ENCODE data around the gene CDH13.

Gene CDH13

DNA sequence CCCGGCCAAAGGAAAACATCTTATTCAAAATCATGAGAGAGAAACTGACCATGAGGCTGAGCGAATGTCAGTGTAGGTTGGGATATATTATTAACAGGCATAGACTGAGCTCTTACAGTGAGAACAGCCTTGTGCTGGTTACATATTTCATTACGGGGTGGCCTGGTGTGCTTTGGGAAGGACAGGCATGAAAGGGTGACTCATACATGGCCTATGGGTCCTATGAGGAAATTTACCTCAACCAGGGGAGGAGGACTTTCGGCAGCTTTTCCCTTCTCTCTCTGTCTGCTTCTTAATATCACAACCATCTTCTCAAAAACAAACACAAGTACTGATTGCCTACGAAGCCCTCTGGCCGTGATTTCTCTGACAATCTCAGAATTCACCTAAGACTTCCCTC lies 579.1 kb downstream of the CDH13 start:
- no peak for DNase-seq

DNA sequence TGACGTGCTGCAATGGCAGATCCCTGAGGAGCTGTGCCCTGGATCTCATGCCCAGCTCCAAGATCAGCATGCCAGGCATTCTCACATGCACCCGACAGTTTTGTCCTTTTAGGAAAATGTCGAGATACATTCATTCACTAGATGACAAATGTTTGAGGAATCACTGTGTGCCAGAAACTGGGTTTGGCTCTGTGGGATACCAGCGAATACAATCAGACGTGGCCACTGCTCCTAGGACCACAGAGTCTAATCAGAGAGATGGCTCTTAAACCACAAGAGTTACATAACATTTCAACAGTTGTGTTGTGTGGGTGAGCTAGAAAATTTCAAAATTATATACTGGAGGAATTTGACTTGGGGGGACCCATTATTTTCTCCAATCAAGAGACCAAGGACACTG lies 579.7 kb downstream of the CDH13 start:
- no peak for DNase-seq

DNA sequence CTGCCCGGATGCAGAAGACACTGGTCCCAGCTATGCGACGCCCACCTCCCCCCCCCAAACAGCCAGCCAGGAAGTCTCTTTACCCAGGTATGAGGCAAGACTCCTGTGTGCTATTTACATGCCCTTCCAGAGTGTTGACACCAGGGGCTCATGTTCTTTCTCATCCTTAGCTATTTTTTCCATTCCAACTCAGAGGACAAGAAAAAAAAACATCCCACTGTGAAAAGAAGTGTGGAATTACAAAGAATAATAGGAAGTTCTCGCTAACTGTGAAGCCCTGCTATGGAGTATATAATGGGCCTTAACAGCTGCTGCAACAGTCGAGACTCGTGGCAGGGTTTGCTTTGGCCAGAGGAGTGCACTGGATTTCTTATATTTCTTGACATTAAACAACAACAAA lies 584.9 kb downstream of the CDH13 start:
- DNase-seq: no peak

DNA sequence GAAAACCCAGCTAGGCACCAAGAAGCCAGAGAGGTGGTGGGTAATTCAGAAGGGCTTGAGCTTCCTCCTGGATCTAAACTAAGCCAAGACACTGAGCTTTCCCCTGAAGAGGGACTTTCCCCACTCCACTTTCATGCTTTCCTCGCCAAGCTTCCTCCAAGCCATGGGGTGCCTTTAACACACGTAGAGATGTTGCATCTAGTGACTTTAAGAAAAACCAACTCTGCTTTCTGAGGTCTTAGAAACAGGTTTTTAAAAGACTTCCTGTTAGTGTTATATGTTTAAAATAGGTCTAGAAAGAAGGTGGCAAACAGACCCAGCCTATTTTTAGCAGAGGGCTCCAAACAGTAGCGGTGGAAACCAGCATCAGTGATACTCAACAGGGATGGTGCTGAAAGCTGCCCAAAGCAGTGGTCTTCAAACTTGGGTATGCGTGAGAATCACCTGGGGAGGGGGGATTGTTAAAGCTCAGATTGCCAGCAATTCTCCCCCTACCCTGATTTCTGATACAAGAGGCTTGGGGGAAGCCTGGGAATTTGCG lies 585.6 kb downstream of the CDH13 start:
- no peak for DNase-seq

DNA sequence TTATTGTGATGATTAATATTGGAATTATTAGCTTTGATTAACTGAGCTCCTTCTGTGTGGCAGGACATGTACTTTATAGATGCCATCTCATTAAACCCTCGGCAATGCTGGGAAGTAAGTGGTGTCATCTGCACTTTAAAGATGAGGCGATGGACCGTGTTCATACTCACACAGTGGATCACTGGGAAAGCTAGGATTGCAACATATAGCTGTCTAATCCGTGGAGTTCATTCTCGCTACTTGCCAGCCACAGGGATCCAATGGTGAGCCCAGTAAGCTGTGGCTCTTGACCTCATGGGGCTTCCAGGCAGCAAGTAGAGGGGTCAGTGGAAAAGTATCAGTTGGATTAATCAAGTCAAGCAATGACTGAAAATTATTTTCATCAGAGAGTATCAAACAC lies 587.9 kb downstream of the CDH13 start:
- no peak for DNase-seq

DNA sequence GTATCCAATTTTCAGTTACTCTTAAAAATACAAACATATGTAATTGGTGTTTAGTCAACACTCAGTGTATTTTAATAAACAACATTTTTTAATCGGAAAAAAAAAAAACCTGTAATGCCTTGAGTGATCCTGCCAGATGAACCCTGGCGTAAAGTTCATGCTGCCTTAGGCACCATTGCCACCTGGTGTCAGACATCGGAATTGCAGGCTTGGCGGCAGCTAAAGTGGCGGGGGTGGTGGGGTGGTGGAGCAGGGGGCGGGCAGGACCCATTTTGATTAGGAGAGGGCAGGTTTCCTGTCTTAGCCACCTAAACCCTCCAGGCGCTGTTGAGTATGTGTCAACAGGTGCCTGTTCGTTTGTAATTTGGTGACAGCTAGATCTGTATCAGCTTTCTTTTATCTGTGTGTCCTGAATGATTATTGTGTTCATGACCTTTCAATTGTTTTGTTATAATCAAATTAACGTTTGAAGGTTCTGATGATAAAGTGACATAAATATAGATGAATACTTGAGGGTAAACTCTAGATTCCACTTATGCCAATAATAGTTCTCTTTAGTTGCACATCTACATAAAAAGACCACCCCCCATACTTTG lies 588.7 kb downstream of the CDH13 start:
- DNase-seq: peak; percentile 13

DNA sequence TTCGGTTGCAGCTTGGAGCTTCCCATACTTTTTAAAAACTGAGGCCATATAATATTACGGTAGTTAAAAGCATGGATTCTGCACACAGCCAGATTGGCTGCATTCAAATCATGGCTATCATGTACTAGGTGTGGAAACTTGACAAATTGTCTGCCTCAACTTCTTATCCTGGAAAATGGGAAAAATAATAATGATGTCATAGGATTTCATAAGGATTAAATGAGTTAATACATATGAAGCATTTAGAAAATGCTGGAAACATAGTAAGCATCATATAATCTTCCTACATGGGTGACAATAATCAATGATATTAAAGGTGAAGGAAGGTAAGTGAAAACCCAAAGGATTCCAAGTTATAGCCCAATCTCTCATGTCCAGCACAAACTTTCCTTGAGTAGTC lies 592.5 kb downstream of the CDH13 start:
- no peak for DNase-seq

DNA sequence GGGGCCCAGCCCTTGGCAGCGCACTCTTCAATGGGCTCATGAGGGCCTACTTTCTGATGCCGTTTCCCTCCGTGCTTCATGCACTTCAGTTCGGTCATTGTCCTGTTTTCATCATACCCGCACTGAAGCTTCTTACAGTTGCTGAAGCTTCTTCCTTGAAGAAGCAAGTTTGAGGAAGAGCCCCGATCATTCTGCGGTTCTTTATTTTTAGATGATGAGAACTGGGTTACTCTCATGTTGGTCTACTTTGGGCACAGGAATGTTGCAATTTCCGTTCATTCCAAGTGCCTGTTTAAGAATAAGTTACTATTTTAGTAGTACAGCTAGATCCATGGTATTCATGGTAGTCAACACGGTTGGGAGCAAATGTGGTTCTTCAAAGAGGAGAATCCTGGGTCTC lies 593.3 kb downstream of the CDH13 start:
- DNase-seq: no peak

DNA sequence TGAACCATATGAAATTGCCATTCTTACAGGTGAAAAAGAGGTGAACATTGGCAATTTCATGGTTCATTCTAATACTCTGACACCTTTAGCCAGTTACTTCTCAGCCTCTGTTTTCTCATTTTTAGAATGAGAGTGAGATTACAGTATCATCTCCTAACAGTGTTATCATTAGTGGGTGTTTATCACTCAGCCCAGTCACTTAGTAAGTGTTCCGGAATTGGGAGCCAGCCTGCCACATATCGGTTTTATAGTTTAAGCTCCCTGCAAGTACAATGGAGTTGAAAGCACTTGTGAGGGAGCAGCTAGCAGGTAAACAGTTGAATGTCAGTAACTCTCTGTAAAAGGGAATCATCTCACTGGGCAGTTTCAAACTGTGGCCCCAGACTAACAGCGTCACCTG lies 597.9 kb downstream of the CDH13 start:
- DNase-seq: no peak

DNA sequence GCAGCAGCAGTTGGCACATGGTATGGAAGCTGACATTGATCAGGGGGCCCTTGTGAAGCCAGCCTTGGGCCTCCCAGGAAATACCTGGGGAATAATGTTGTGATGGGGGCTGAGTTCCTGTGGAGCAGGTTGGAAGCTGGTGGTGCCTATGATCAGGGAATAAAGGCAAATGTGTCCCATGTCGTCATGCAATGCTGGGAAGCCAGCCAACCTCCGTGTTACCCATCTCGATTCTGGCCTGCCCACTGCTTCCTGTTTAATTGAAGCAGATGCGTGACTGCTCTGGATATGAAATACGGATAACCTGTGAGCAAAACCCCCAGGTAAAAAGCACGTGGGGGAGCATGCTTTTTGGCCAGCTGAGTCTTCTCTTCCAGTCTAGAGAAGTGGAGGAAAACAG lies 600.6 kb downstream of the CDH13 start:
- DNase-seq: no peak

DNA sequence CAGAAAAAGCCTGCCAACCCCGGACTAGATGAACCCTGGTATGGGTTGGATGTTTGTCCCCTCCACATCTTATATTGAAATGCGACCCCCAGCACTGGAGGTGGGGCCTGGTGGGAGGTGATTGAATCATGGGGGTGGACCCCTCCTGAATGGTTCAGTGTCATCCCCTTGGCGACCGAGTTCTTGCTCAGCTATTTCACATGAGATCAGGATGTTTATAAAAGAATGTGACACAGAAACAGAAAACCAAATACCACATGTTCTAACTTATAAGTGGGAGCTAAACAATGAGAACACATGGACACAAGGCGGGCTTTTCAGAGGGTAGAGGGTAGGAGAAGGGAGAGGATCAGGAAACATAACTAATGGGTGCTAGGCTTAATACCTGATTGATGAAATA lies 605.0 kb downstream of the CDH13 start:
- no peak for DNase-seq

DNA sequence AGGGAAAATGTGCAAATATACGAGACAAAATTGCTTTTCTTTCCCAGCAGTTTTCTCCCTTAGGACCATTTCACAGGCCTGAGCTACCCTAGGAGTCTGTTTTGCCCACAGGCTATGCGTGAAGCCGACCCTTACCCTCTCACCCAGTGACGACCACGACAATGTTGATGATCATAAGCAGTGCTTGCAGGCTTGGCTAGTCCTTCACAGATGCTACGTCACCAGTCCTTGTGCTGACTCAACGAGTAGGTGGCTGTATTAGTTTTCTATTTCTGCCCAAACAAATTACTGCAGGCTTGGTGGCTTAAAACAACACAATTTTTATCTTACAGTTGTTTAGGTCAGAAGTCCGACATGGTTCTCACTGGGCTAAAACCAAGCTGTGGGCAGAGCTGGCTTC lies 606.4 kb downstream of the CDH13 start:
- no peak for DNase-seq

DNA sequence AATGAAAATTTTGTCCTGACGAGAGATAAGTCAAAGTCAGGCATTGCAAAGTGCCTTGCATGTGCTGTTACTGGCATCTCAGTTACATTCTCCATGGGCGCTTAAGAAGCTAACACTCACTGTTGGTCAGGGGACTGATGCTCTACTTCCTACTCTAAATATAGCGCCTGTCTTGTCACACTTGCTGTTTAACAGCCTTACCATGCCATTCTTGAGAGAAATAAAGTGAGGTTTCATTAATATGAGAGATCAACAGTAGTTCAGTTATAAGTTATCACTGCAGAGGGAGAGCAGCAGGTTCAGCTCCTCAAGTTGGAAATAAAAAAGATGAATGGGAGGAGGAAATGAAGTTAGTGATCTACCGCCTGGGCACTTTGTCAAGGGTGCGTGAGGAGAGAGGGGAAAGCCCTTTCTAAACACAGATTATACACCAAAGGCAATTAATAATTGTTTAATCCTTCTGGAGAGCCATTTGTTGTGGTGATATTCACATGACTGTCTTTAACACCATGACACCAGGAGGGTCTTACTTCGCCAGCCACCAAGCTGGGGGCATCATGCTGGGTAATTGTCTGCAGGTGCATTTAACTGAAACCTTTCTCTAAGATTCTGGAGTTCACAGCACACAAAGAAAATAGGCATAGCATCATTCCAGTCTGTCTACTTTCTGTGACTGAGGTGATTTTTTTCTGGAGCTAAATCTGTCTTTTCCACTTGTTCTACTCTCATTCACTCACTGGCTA lies 612.4 kb downstream of the CDH13 start:
- no peak for DNase-seq

DNA sequence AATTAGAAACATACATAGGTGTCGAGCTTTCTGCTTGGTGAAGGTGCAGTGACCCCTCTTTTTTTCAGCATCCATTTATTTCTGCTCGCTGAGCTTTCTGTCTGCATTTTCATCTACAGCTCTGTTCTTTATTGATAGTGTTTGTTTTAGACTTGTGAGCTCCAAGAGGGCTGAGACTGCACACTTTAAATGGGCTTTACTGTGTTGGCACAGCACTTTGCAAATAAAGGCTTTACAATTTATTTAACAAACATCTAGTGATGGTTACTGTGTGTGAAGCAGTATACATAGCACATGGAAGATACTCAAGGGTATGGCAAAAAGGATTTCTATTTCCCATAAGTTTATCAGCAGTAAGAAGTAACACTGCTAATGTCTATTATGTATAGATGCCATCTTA lies 617.3 kb downstream of the CDH13 start:
- DNase-seq: no peak

DNA sequence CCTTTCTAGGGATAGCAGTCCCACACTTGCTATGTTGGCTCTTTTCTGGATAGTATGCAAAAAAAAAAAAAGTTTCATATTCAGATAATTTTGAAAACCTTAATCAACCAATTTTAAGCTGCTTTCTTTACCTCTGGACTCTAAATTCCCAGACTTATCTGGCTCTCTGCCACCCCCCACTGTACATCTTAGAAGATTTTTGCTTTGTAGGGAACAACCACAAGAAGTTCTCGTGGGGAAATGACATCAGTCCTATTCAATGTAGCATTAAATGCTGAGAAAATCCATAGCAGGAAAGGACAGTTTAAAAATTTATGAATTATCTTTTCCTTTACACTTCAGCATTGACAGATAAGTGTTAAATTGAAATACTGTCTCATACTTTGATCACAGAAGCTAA lies 618.3 kb downstream of the CDH13 start:
- no peak for DNase-seq

DNA sequence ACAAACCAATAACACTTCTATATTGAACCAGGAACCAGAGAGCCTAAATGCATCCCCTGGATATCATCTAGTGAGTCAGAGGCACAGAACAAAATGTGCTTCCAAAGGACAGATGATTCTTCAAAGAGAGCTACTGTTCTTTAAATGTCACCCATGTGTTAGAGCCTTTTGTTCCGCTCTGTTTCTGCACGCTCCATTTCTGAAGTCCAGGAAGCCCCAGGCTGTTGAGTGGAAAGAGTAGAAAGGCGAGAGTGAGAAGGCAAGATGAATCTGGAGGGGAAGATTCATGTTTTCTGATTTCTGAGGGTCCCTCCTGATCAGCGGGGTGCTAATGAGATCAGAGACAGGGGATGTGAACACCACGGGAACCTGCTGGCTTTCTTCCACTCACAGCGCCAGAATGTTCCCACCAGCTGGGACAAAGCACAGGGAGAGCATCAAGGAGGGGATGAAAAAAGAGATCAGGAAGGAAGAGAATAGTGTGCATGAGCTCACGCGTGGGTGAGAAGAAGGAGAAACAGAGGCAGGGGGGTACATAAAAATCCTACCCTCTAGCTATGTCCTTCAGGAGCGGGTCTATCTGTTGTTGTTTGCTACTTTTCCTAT lies 621.1 kb downstream of the CDH13 start:
- DNase-seq: no peak

DNA sequence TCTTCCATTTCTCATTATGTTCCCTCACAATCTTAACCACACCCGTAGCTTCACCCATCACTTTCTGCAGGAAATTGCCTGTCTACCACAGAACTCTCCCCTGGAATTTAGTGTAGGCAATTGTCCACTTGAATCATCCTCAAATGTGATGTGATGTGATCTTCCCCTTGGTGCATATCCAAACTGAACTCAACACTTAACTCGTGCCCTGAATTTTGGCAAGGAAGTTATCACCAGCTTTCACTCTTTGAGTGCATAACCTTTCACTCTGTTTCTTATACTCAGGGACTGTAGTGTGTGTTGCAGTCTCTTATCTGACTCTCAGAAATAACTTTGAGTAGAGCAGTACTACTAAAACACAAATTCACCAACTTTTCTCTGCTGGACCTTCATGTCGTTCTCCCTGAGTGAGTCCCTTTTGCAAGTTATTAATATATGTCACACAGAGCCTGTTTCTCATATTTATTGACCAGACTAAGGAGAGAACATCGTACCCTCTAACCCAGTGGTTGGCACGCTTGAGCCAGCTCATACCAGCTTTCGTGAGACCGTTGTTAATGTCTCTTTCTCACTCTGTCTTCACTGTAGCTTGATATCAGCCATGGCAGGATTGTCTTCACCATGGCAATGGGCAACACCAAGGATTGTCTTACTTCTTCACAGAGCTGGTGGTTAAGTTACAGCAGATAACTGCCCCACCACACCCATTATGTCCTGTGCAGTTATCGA lies 622.1 kb downstream of the CDH13 start:
- no peak for DNase-seq

DNA sequence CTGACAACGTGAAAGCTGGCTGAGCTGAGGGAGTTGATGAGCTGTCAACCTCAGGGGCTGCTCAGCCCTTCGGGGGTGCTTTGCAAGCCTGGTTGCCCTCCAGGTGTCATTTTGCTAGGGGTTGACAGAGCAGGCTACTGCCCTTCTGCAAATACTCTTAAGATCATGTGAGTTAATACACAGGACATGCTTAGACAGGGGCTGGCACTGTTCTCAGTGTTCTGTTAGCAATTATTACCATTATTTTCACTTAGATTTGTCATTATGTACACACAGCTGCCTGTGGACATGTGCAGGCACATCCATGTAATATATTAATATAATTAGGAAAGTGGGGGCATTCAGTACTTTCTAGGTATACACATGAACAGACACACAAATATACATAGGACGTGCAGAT lies 626.8 kb downstream of the CDH13 start:
- DNase-seq: no peak

DNA sequence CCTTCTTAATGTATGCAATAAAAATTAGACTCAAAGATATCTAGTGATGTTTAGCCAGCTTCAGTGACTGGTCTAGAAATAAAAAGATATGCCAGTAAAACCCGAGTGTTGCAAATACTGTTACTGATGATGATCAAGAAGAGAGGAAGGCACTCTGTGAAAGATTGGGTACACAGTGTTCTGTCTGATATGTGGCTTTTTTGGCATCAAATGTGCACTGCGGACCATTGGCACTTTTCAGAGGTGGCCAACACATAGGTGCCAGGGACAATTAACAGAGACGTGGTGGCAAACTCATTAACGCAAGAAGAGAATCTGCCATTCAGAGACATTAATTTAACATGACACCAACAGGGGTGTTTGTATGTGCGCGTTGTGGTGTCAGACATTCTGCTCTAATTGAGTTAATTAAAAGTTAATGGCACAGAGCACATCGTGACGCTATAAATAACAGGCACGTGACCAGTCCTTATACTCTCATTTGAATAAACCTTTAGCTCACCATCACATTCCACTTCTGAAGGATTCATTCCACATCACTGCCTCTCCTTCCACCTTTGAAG lies 631.7 kb downstream of the CDH13 start:
- DNase-seq: no peak

DNA sequence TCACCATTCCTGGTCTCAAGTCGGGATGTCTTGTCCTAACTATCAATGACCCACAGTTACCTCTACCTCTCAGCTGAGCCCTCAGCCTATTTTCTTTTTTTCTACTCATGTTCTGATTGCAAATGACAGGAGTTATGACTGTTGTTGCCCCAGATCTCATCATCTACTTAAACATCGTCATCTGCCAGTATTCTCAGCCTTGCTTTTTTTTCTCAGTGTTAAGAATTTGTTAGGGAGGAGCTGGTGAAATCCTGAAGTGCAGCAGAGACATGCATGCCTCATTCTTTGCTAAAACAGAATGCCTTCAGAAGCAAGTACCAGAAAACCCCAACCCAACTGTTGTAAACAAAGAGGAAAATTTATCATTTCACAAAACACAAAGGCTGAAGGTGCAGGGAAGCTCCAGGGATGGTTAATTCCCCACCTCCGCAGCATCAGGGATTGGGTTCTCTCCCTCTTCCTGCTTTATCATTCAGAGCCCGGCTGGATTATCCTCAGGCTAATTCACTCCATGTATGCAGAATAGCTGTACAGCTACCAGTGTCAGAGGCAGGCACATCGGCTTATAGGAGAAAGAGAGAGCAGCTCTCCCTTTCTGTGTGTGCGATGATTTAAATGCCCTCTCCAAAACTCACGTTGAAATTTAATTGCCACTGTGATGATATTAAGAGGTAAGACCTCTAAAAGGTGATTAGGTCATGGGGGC lies 640.2 kb downstream of the CDH13 start:
- DNase-seq: no peak

DNA sequence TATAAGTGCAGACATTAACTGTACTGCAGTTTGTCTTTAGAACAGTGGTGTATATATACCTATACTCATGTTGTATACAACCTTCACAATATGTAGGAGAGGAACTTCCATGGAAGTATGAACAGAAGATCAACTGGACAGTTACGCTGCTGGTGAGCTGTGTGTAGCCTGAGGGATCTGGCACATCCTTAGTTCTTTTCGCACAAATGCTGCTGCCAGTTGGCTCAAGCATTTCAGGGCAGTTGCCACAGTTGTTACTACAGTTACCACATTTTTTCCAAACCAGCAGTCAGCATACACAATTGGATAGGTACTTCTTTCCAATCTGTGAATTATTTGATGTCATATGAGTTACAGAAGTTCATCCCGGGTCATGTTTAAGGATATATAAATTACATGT lies 641.4 kb downstream of the CDH13 start:
- DNase-seq: no peak

DNA sequence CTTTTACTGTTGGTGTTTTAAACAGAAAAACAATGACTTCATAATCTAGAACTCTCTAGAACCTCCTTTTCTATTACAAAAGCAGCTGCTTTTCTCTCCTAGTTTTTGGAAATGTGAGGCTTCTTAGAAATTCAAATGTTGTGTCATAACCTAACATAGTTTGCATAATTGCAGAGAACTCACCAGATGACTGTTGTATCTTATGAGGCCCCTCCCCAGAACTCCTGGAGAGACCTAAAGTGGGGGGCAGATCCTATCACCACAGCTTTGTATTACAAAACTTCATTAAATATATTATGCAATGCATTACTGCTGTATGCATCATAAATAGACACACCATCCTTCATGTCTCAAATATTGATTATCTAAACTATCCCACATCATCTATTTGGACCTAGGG lies 642.3 kb downstream of the CDH13 start:
- no peak for DNase-seq

DNA sequence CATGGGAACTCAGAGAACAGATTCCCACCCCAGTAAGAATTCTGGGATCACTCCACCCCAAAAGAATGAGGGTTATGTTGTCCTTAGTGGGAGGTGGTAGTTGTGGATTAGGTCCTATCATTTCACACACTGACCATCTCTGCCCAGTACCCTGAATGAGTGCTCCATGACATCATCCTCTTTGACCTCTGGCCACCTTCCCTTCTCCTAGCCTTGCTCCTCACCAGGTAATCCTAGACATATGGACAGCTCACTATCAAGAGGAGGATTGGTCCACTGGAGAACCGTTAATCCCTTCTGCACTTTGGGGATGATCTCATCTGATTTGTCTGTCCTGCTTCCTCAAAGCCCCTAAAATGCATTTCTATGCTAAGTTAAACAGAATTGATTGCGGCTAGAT lies 642.8 kb downstream of the CDH13 start:
- no peak for DNase-seq

Measured in T1000 (cell line).